IPS-18c (cell line): ENCODE results near the gene GRID1.

Experiments
- H3K4me3 ChIP-seq: 2 replicates; pipeline ENCODE4 v1.7.0; 2013; ENCODE audit warnings: low read depth, mild to moderate bottlenecking, low read length, moderate library complexity; ENCODE audit not compliant: insufficient read depth
- H3K9me3 ChIP-seq: one replicate; pipeline ENCODE4 v1.6.1; 2013; ENCODE audit warnings: mild to moderate bottlenecking, low read length, moderate library complexity; ENCODE audit not compliant: control insufficient read depth, insufficient read depth

Gene GRID1

DNA sequence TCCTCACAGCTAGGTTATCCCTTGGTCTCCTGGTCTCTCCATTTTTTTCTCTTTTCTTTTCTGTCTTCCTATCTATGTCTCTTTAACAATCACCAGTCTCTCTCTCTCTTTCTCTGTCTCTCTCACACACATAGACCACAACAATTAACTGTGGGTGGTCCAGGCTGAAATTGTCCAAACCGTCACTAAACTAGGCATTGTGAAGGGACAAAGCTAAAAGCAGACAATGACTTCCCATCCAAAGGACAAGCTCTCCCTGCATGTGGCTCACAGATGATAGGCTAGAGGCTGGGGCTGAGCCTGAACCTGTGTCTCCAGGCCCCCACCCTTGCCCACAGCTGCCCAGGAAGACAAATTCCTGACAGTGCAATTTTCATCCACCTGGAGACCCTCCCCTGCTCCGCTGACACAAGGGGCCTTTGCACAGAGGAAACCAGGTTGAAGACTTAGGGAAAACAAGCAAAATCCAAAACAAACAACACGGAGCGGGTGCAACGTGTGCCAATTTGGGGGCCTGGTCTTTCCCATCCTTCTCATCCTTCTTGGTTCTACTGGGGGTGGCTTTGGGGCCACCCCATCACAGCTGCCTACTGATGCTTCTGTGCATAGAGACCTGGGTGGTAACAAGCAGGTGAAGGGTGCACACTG is 755.4 kb downstream of the GRID1 start:
- Histone ChIP-seq H3K4me3 (no peak overlapping the region), H3K9me3 (no peaks in the 10 kb centered on the region)

DNA sequence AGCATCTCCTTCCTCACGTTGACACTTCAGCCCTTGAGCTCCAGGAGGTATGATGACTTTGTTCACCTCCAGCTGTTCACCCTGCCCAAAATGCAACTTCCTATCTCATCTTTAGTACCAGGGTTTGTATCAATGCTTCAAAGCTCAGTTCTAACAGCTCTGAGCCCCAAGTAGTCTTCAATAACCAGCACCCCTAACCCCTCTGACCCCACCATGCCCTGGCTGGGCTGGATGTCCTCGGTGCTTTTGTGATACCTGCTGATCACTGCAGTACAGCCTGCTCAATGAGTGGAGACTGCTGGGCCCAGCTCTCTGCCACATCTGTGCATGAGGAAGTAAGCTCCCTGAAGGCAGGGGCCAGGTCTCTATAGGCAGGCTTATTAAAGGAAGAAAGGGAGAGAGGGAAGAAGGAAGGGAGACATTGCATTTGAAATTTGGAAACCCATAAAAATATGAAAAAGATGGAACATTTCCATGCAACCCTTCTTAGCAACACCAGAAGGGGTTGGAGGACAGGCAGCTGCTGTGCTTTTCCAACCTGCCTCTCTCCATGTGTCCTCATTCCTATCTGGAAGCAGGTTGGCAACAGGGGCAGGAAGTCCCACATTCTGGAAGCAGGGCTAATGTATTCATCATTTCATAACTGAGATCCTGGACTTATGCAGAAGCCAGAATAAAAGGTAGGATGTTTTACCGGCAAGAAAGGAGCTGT is 756.1 kb downstream of the GRID1 start:
- no peaks in the 10 kb centered on the region for H3K9me3 ChIP-seq
- H3K4me3 ChIP-seq: no peak overlapping the region

DNA sequence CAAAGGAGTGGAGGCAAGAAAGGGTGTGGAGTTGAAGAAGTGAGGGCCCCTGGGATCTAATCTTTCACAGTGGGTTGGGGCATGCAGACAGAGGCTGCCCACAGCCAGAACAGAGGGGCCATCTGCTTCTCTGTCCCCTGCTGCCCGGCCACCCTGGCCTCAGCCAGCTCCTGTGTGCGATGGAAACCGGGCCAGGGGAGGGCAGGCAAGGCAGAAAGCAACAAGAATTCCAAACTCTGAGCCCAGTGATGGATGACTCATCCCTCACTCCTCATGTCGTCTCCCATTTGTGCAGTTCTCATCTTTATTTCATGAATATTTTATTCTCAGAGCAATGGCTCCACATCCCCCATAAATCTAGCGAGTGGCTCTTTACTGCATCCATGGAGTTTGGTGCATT is 757.1 kb downstream of the GRID1 start:
- Histone ChIP-seq H3K9me3 (peaks cover 2% of the 10 kb centered on the region), H3K4me3 (no peak overlapping the region)

DNA sequence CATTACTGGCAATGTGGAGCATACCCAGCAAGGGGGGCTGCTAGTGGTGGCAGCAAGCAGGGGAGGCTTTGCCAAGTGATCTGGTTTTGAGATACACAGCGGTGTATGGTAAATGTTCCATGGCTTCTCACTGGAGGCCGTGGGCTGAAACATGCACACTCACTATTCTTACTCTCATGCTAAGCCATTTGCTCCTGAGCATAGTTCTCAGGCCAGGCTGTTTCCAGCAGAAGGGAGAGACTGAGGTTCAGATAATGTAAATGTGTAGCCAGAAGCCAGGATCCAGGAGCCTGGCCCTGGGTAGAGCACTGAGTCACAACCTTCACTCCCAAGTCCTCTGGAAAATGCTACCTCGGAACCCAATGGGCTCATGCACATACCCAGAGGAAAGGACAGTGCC is 757.9 kb downstream of the GRID1 start:
- no peak overlapping the region for H3K4me3 ChIP-seq
- peaks cover 2% of the 10 kb centered on the region for H3K9me3 ChIP-seq

DNA sequence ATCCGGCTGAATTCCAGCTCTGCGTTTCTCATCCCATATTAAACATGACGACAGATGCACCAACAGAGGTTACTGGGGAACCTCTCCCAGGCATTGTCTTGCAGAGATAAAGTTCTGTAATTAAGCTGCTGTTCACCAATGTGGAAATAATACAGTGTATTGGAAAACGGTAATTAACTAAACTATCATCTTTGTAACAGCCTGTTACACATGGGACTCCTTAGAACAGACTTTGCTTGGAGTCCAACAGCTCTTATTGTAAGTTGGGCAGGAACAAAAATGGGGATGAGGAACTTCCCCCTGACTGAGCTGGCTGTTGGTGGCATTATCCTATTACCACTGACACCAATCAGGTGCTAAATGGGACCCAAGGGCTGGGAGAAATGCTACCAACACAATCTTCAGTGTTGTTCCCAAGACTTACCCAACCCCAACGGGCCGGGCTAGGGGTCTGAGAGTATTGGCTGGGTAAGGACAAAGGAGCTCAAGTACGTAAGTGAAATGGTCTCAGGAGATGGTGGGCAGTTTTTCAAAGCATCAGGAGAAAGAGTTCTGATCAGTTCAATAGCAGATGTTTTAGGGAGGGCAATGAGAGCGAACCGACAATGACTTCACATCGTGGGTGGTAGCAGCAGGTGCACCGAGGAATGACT is 759.4 kb downstream of the GRID1 start:
- Histone ChIP-seq H3K4me3 (no peak overlapping the region), H3K9me3 (peaks cover 2% of the 10 kb centered on the region)

DNA sequence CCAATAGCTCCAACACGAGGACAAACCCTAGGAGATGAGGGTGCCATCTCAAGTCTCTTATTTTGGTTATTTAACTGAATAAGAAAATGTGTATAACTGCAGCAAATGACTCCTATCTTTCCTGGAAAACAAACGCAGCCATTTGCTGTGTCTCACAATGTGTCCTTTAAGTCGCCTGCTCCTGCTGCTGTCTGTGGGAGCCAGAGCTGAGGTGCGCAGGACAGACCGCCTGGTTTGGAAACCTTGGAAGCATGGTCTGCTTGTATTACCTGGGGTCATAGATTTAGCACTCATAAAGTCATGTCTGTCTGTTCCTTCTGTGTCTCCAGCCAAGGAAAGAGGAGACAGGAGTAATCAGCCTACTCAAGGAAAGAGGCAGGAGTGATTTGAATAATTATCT is 760.2 kb downstream of the GRID1 start:
- H3K4me3 ChIP-seq: no peak overlapping the region
- H3K9me3 ChIP-seq: peaks cover 2% of the 10 kb centered on the region

DNA sequence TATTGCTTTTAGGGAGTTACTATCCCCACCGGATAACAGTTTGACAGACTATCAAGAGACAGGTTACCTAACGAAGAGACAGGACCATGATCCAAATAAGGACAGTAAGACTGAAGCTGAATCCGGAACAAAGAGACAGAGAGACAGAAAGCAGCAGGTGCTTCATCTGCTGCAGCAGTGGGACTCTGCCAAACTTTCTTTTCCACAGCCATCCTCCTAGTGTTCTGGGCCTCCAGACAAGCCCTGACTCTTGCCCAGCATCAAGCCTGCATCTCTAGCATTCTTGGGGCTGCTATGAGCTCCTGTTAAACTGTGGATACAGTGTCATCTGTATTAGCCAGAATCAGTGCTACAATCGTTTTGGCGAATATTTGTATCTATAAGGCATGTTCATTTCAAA is 761.7 kb downstream of the GRID1 start:
- peaks cover 2% of the 10 kb centered on the region for H3K9me3 ChIP-seq

DNA sequence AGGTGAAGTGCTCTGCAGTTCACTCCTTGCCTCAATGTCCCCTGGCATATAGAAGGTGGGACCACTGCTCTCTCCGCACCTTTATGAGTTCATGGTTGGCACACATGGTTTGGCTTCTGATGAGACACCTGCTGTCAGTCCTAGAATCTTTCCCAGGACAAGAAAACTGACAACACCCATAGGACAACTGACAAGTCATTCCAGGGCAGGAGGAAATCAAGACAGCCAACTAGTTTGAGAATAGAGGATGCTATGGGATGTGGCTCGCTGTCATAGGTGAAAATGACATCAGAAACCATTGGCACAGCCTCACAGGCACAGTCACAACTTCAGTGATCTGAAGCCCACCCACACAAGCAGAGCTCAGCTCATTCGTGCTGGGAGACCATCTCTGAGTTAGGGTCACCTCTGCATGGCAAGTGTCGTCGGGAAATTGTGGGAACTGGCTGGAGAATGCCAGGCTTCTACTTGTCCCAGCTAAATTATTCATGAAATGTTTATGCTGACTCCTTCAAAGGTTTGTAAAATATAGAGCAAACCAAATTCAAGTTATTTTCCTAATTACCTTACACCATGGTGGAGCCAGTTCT is 762.4 kb downstream of the GRID1 start:
- peaks cover 2% of the 10 kb centered on the region for H3K9me3 ChIP-seq
- H3K4me3 ChIP-seq: no peak overlapping the region

More for the DNA sequence above, 761.7 kb downstream of the GRID1 start:
- H3K4me3 ChIP-seq: no peak overlapping the region

DNA sequence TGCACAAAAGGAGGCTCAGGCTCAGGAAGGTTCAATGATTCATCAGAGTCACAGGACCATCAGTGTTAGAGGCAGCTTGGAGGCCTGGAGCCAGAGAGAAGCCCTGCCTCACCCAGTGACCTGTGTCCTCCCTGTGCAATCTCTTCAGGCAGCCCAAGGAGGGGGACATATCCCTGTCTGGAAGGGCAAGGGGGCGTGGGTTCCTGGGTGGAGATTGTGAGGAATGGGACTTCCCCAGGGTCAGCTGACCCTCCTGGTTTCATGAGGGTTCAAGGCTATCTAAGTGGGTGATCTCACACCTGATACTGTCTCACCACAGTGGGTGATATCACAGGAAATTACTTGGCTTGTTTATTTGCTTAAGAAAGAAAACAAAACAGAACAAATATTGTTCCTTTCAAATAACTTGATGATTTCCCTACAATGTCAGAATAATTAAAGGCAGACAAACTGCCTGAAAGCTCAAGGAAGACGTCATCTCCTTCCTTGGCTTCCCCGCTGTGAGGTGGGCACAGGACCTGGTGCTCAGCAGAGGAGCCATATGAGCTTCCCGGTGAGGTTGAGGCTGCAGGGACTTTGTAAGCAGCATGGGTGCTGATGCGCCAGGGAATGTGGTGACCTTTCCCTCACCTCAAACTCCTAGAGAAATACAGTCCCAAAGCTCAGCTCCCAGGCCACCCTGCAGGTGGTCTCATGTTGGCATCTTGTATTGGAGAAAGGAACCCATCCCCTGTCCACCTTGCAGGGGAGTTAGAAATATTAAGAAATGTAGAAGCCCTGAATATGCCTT is 763.2 kb downstream of the GRID1 start:
- H3K4me3 ChIP-seq: no peak overlapping the region

DNA sequence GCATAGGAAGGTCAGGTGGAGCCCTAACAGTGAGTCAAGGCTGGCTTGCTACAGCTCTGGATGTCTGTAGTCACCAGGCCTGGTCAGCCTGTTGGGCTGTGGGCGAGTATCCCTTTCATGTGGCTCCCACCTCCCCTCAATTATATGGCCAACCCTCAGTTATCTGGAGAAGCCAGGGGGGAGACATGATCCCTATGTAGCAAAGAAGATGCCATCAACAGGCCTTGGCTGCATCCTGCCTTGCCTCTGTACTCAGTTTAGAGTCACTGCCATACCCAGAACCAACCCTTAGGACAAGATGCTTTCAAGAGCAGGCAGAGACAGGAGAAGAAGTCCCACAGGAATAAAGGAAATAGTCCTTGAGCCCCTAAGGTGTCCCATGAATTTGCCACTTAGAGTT is 763.9 kb downstream of the GRID1 start:
- Histone ChIP-seq H3K4me3 (no peak overlapping the region), H3K9me3 (peaks cover 2% of the 10 kb centered on the region)

More for the DNA sequence above, 763.2 kb downstream of the GRID1 start:
- H3K9me3 ChIP-seq: peaks cover 2% of the 10 kb centered on the region

DNA sequence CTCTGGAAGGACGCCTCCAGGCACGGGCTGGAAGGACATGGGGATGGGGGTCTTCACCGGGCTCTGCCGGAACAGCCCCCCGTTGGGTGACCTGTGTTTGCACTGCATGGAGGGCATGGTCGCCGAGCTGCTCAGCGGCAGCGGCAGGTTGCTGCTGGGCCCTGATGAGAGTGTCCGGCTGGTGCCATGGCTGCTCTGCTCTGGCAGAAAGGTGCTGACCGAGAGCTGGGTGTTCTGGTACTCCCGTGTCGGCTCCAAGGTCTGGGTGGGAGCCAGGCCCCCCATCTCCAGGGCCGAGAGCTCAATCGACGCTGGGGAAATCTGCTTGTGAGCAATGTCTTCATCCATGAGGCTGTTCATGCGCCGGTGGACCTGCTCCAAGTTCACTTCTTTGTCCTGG is 764.3 kb downstream of the GRID1 start:
- no peak overlapping the region for H3K4me3 ChIP-seq

DNA sequence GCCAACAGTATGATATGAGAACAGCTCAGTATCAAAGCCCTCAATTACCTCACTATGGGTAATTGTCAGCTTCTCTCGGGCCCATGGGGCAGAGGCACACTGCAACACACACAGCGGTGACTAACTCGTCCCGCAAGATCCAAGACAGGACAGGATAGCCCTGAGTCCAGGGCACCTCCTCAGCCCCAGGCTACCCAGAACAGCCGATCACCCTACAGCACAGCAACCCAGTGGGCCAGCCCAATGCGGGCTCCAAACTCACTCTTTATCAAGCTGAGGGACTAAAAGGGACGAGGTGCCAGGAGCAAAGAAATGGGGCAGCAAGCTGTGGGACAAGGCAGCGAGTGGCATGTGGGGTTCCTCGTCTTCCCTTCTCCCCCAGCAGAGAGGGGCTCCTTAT is 765.1 kb downstream of the GRID1 start:
- no peak overlapping the region for H3K4me3 ChIP-seq
- peaks cover 2% of the 10 kb centered on the region for H3K9me3 ChIP-seq

More for the DNA sequence above, 764.3 kb downstream of the GRID1 start:
- H3K9me3 ChIP-seq: peaks cover 2% of the 10 kb centered on the region

DNA sequence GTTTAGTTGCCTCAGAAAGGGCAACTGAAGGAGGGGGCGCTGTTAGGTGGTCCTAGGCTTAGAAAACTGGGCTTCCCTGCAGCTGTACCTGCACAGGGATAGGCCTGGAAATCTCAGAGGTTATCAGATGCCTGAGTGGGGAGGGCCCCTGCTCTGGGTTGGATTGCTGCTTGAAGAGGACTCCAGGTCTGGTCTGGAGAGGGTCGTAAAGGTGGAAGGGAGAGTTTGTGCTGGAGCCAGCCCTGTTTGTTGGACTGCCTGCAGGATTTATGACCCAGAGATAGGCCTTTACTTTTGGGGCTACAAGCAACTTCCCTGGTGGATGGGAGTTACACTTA is 765.9 kb downstream of the GRID1 start:
- Histone ChIP-seq H3K9me3 (peaks cover 2% of the 10 kb centered on the region), H3K4me3 (no peak overlapping the region)

DNA sequence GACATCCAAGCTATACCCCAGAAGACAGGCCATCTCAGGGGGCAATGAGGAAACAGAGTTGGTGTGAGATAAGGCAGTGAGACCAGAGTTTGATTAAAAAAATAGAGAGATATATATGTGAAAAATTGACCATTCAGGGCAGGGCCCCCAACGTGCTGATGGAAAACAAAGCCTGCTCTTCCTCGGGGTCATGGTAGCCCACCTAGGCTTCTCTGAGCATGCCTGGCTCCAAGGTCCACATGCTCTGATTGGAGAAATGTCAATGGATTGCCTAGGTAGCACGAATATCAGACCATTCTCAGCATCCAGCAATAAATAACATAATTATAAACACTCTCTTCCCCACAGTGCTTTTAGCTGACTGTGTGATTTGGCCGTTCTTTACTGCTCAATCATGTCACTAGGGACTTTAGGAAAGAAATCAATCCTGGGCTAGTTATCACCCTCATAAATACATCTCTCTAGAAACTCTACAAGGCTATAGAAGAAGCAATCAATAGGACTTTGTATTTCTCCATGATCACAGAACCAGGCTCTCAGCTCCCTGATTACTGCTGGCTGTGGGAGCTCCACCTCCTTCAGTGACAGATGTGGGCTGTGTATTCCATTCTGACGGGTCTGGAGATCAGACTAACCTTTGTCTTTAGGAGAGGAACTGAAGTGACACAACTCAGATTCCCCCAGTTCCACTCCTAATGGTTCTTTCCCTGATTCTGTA is 766.4 kb downstream of the GRID1 start:
- Histone ChIP-seq H3K4me3 (no peak overlapping the region), H3K9me3 (peaks cover 2% of the 10 kb centered on the region)

DNA sequence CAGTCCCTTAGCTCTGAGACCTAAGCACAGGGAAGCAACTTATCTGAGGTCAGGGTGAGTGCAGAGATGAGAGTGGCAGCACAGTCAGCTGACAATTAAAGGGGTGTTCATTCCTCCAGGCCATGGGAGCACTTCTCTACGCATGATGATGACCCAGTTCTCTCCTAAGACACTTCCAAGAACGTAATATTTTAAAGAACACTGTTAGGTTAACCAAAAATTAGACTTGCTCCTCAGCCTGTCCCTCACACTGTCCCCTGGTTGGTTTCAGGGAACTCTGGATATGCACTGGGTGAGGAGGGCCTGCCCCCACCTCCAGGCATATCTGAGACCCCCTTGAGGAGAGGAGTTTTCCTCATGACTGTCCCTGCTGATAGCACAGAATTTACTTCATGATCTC is 767.5 kb downstream of the GRID1 start:
- H3K9me3 ChIP-seq: no peaks in the 10 kb centered on the region
- H3K4me3 ChIP-seq: no peak overlapping the region

DNA sequence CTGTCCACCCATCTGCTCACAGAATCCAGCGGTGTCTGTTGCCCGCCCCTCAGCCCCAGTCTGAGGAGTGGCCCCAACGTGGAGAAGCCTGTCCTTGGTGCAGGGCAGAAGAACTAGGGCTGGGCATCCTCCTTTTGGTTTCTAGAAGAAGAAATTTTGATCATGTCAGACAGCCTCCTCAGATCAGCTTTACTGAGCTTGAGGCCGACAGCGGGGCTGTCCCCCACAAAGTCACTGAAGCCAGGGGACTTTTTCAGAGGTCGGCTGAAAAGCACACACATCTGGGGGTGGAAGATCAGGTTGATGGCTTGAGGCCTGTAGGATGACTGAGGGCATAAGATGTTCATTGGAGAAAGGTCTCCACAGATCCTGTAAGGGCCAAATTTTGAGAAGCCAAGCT is 767.9 kb downstream of the GRID1 start:
- H3K9me3 ChIP-seq: no peaks in the 10 kb centered on the region
- H3K4me3 ChIP-seq: no peak overlapping the region

DNA sequence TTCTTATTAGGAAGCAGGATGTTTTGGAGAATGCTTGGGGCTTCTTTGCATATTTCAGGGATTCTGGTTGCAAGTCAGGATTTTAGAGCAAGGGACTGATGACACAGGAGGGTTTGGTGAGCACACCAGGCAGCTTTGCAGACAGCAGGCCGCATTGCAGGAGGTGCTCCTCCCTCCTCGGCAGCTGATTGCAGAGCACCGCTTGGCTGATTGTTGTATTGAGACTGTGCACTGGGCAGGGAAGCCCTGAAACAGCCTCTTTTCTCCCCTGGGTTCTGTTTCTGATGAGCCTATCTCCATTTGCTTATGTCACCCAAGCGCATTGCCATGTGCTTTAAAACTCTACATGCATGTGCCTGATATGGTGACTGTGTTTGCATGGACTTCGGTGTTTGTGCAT is 769.6 kb downstream of the GRID1 start:
- H3K9me3 ChIP-seq: no peaks in the 10 kb centered on the region
- H3K4me3 ChIP-seq: no peak overlapping the region
